GM11168 (cell line): ENCODE results near the gene PTPRQ.
"Not testable (repeated sequence)": the region's sequence is repeated elsewhere in the genome, so short reads cannot be mapped to it uniquely, and the experiment has no call there.

Experiments used
- in situ Hi-C: fragments of 300-500 bp; cut with MboI; formaldehyde crosslinking; loops from one replicate; pipeline ENCODE4 v1.12.0; 2022; ENCODE audit warnings: low sequenced_read_pairs; ENCODE audit not compliant: unreplicated experiment

PTPRQ gene

DNA sequence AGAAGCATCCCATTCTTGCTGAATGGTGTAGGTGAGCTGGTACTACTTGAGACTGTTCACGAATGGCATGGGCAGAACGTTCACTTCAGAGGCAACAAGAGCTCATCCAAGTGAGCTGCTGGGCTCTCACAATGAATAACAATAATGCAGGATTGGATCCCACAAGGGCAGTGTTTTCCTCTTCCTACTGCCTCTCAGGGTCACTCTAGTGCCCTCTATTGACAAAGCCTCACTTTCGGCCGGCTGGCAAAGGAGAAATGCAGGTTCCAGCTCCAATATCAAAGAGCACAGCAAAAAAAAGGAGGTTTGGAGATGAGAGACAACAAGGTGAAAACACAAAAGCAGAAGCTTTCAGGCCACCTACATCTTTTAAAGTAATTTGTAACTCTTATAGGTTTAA, 188.8 kb downstream of the PTPRQ start:
- in situ Hi-C loops = no loop called here

DNA sequence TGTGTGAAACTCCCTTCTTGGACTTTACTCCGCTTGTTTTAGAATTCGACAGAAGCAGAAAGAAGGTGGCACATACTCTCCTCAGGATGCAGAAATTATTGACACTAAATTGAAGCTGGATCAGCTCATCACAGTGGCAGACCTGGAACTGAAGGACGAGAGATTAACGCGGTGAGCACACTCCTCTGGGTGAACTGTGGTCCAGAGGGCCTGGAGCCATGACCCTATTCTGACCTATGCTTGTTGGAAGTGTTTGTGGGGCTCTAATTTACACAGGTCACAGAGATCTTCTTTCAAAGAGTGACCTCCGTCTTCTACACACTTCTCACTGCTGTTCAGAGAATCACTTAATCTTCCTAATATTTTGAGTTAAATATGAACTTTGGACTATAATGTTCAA, 190.9 kb downstream of the PTPRQ start:
- in situ Hi-C loops = no loop called here

DNA sequence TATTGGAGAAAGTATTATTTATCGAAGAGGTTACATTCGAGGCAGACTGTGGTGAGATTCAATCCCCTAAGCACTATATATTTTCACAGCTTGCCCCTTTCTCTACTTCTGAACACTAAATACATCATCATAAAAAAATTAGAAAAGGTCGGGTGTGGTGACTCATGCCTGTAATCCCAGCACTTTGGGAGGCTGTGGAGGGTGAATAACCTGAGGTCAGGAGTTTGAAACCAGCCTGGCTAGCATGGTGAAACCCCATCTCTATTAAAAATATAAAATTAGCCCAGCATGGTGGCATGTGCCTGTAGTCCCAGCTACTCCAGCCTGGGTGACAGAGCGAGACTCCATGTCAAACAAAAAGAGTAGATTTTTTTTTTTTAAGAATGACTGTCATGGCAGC, 192.8 kb downstream of the PTPRQ start:
- in situ Hi-C loops = no loop called here

- in situ Hi-C loops = no loop called here
Measured at GRCh38 chr12:80641936-80642335, 197.9 kb downstream of the PTPRQ start.

- in situ Hi-C loops = no loop called here
Measured at GRCh38 chr12:80643961-80644360, 199.9 kb downstream of the PTPRQ start.

- in situ Hi-C loops = no loop called here
Measured at GRCh38 chr12:80648881-80649280, 204.8 kb downstream of the PTPRQ start.

DNA sequence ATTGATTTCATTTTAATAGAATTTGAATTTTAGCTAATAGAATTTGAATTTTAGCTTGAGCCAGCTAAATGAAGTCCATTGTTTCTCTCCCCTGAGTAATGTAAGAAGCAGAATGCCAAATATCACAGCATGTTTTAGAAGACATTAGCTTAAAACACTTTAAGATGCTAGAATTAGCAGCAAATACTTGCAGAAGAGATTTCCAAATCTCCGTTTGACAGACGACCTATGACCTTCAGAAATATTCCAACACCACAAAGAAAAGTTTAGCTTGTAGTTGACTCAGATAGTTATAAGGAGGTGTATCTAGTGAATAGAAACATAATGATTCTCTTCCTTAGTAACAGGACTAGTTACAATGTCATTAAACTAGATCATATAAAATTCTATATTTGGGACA, 211.7 kb downstream of the PTPRQ start:
- in situ Hi-C loops = no loop called here

GRCh38 chr12:80659512-80660063, 215.6 kb downstream of the PTPRQ start:
- in situ Hi-C loops = no loop called here

DNA sequence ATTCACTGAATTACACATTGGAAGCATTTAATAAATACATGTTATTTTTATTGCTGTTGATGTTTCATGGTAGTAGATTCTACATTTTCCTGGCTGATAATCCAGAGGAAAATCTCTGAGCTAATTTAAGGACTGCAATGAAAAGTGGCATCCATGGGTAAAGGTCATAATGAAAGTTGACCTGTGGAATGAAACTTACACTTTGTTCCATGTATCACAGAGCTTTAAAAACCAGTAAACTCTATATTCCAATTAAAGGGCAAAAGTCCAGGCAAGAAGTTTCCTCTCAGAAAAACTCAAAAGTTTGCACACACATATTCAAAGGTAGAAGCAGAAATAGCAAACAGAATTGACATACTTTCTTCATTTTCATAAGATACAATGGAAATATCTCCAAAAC, 218.6 kb downstream of the PTPRQ start:
- in situ Hi-C loops = no loop called here

DNA sequence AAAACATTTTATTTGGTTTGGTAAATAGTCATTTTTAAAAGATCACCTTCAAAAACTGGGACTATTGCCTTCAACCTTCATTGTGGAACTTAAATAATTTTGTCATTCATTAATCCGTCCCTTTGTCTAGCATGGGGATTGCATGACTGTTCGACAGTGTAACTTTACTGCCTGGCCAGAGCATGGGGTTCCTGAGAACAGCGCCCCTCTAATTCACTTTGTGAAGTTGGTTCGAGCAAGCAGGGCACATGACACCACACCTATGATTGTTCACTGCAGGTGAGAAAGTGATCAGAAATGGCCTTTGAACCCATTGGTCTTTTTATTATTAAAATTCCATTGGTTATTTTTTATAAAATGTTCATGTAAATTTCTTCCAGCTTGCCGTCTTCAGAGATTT, 226.2 kb downstream of the PTPRQ start:
- in situ Hi-C loops = no loop called here

- in situ Hi-C loops = not testable (repeated sequence)
Measured at GRCh38 chr12:80676042-80676636, 232.1 kb downstream of the PTPRQ start.

DNA sequence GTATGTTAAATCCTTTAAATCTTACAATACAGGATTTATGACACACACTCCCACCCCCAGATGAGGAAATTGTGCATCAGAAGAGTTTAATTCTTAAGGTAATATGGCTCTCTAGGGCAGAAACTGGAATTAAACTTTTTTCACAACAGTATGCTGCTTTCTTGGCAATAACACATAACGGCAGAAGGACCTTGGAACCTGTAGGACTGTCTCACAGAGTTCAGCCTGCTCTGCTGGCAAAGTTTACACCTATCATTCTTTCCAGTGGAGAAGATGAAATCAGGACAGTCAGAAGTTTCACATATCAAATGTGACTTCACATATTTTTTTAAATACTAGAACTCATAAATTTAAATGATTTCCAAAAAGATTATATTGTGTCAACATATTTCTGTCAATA, 232.8 kb downstream of the PTPRQ start:
- in situ Hi-C loops = no loop called here

GRCh38 chr12:80677994-80678393, 234.0 kb downstream of the PTPRQ start:
- in situ Hi-C loops = no loop called here

GRCh38 chr12:80679346-80680131, 235.5 kb downstream of the PTPRQ start:
- in situ Hi-C loops = no loop called here

GRCh38 chr12:80681287-80681686, 237.3 kb downstream of the PTPRQ start:
- in situ Hi-C loops = no loop called here

DNA sequence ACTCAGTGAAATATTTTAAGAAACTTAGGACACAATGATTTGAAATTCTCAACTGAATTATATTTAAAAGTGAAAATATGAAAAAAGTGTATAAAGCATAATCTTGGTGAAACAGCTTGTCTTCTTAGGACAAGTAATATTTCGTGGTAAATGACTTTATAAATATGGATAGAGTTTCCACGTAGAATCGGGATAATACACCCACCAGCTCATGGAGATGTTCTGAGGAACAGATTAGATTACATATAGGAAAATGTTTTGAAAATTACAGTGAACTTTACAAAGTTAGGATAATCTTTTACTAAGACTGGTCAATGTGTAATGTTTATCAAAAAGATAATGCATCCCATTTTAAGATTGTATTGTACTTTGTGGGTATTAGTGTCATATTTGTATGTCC, 237.8 kb downstream of the PTPRQ start:
- in situ Hi-C loops = no loop called here

- in situ Hi-C loops = no loop called here
Measured at GRCh38 chr12:80684077-80684495, 240.1 kb downstream of the PTPRQ start.

- in situ Hi-C loops = no loop called here
Measured at GRCh38 chr12:80690090-80690489, 246.1 kb downstream of the PTPRQ start.

GRCh38 chr12:80690513-80690912, 246.5 kb downstream of the PTPRQ start:
- in situ Hi-C loops = no loop called here

DNA sequence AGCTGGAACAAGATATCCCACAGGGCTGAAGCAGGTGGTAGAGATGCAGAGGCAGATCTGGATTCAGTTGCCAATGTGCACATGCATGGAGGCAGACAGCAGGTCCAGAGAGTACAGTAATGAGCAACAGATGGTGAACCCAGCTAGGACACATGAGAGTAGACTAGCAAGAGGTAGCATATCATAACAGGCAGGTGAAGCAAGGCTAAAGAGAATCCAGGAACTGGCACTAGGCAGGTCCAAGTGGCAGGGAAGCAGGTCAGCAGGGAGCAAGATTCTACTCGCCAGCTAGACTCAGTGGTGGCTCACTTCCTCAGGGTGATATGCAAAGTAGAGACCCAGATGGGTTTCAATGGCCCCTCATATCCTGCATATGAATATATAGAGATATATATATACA, 248.1 kb downstream of the PTPRQ start:
- in situ Hi-C loops = no loop called here

- in situ Hi-C loops = no loop called here
Measured at GRCh38 chr12:80697270-80697887, 253.3 kb downstream of the PTPRQ start.
